ENCODE data around the gene HAND2.

The HAND2 gene

GRCh38 chr4:173503330-173504180 is 26.5 kb downstream of the HAND2 start:
- no peak for DNase-seq (ENCODE audit: extremely low read depth in 1 of 2, low read depth in 1 of 2)

- no peak for DNase-seq (ENCODE audit: extremely low read depth in 1 of 2, low read depth in 1 of 2)
Measured at GRCh38 chr4:173502282-173502681, 27.7 kb downstream of the HAND2 start.

GRCh38 chr4:173501592-173502150 is 28.4 kb downstream of the HAND2 start:
- DNase-seq (ENCODE audit: extremely low read depth in 1 of 2, low read depth in 1 of 2), result no peak

- DNase-seq (ENCODE audit: extremely low read depth in 1 of 2, low read depth in 1 of 2), result no peak
Measured at GRCh38 chr4:173500841-173501591, 29.0 kb downstream of the HAND2 start.

GRCh38 chr4:173499658-173500535 is 30.1 kb downstream of the HAND2 start:
- DNase-seq (ENCODE audit: extremely low read depth in 1 of 2, low read depth in 1 of 2), result no peak

GRCh38 chr4:173498771-173499170 is 31.3 kb downstream of the HAND2 start:
- DNase-seq (ENCODE audit: extremely low read depth in 1 of 2, low read depth in 1 of 2), result no peak

- DNase-seq (ENCODE audit: extremely low read depth in 1 of 2, low read depth in 1 of 2), result no peak
Measured at GRCh38 chr4:173498023-173498422, 32.0 kb downstream of the HAND2 start.

GRCh38 chr4:173494013-173494970 is 35.7 kb downstream of the HAND2 start:
- DNase-seq (ENCODE audit: extremely low read depth in 1 of 2, low read depth in 1 of 2), result peak; percentile 13 to 47

GRCh38 chr4:173493041-173493440 is 37.0 kb downstream of the HAND2 start:
- DNase-seq (ENCODE audit: extremely low read depth in 1 of 2, low read depth in 1 of 2), result no peak

- DNase-seq (ENCODE audit: extremely low read depth in 1 of 2, low read depth in 1 of 2), result no peak
Measured at GRCh38 chr4:173492315-173492714, 37.7 kb downstream of the HAND2 start.

GRCh38 chr4:173490817-173491528 is 39.1 kb downstream of the HAND2 start:
- DNase-seq (ENCODE audit: extremely low read depth in 1 of 2, low read depth in 1 of 2), result no peak

GRCh38 chr4:173490256-173490655 is 39.8 kb downstream of the HAND2 start:
- no peak for DNase-seq (ENCODE audit: extremely low read depth in 1 of 2, low read depth in 1 of 2)

GRCh38 chr4:173489514-173489913 is 40.5 kb downstream of the HAND2 start:
- DNase-seq (ENCODE audit: extremely low read depth in 1 of 2, low read depth in 1 of 2), result no peak

- DNase-seq (ENCODE audit: extremely low read depth in 1 of 2, low read depth in 1 of 2), result no peak
Measured at GRCh38 chr4:173488656-173489055, 41.4 kb downstream of the HAND2 start.

GRCh38 chr4:173488074-173488473 is 42.0 kb downstream of the HAND2 start:
- no peak for DNase-seq (ENCODE audit: extremely low read depth in 1 of 2, low read depth in 1 of 2)

- DNase-seq (ENCODE audit: extremely low read depth in 1 of 2, low read depth in 1 of 2), result no peak
Measured at GRCh38 chr4:173486714-173487392, 43.2 kb downstream of the HAND2 start.

- no peak for DNase-seq (ENCODE audit: extremely low read depth in 1 of 2, low read depth in 1 of 2)
Measured at GRCh38 chr4:173485164-173485563, 44.9 kb downstream of the HAND2 start.

GRCh38 chr4:173482330-173482931 is 47.6 kb downstream of the HAND2 start:
- no peak for DNase-seq (ENCODE audit: extremely low read depth in 1 of 2, low read depth in 1 of 2)
